ENCODE results near the gene IER5L.

DNA sequence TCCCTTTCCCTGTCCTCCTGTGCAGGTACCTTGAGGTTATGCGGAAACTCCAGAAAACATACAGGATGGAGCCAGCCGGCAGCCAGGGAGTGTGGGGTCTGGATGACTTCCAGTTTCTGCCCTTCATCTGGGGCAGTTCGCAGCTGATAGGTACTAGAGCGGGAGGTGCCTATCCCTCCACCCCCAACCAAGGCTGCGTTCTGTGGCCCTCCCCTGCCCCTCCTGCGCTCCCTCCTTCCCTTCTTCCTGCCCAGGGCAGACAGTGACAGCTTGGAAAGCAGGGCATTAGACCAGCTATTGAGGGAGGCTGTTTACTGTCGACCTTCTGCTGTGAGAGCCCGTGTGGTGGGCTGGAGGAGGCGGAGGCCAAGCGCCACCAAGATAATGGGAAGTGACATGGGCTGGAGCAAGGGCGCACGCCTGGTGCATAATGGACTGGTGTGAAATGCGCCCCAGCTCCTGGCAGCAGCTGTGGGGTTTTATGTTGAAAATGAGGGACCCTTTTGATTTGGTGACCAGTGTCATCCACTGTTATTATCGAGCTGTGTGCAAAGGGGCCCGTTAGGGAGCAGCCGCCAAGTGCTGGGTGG is 41.5 kb downstream of the IER5L start:
- TF ChIP-seq, protein P1, sequence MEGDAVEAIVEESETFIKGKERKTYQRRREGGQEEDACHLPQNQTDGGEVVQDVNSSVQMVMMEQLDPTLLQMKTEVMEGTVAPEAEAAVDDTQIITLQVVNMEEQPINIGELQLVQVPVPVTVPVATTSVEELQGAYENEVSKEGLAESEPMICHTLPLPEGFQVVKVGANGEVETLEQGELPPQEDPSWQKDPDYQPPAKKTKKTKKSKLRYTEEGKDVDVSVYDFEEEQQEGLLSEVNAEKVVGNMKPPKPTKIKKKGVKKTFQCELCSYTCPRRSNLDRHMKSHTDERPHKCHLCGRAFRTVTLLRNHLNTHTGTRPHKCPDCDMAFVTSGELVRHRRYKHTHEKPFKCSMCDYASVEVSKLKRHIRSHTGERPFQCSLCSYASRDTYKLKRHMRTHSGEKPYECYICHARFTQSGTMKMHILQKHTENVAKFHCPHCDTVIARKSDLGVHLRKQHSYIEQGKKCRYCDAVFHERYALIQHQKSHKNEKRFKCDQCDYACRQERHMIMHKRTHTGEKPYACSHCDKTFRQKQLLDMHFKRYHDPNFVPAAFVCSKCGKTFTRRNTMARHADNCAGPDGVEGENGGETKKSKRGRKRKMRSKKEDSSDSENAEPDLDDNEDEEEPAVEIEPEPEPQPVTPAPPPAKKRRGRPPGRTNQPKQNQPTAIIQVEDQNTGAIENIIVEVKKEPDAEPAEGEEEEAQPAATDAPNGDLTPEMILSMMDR (IDR thresholded peaks at IDR 0.05): no peak
- TF ChIP-seq POLR2A (IDR thresholded peaks at IDR 0.05): no peak
